Right lobe of liver (tissue), 4 donors: ENCODE measurements around the gene RNF150.

Source experiments
- CTCF ChIP-seq, 4 donors: fragments of 200-600 bp in 3 of 4; fragments of 450-650 bp in 1 of 4; IDR thresholded peaks; one replicate each; pipeline versions ENCODE4 v1.5.1 to v1.8.0; 2016 to 2022; ENCODE audit warnings: antibody characterized with exemption in 4 of 4, mild to moderate bottlenecking in 2 of 4
- POLR2A ChIP-seq: fragments of 450-650 bp; IDR thresholded peaks from one replicate; pipeline ENCODE4 v1.6.1; 2017; ENCODE audit warnings: antibody characterized with exemption, mild to moderate bottlenecking
- donor health status: DM: no; HTN: no; CAD: no.
- donor health status: DM: no; HTN: no; CAD: no.
- donor health status: DM: no; HTN: yes; CAD: no.

GRCh38 chr4:140893939-140894338 lies 239.3 kb downstream of the RNF150 start:
- TF ChIP-seq CTCF (IDR thresholded peaks at IDR 0.05), result no peak
- no peak for TF ChIP-seq POLR2A
